HFF-Myc (cell line): Measurements from ENCODE around the gene EIF1.
"Not testable (repeated sequence)": the region's sequence is repeated elsewhere in the genome, so short reads cannot be mapped to it uniquely, and the experiment has no call there.

ENCODE experiments used
- DNase-seq: peaks from one replicate; pipeline ENCODE4 v3.0.0-alpha.2; 2011; ENCODE audit warnings: low read depth; ENCODE audit errors: extremely low read depth
- H3K4me3 ChIP-seq: replicated peaks from 2 replicates; pipeline ENCODE4 v1.5.1; 2011; ENCODE audit warnings: low read depth, mild to moderate bottlenecking, control low read depth, low read length
- TF ChIP-seq, protein P1 (sequence below): IDR thresholded peaks from 2 replicates; pipeline ENCODE4 v1.5.1; 2012; ENCODE audit warnings: mild to moderate bottlenecking, low read depth, low read length, control low read depth; ENCODE audit errors: missing control alignments

Gene EIF1

DNA sequence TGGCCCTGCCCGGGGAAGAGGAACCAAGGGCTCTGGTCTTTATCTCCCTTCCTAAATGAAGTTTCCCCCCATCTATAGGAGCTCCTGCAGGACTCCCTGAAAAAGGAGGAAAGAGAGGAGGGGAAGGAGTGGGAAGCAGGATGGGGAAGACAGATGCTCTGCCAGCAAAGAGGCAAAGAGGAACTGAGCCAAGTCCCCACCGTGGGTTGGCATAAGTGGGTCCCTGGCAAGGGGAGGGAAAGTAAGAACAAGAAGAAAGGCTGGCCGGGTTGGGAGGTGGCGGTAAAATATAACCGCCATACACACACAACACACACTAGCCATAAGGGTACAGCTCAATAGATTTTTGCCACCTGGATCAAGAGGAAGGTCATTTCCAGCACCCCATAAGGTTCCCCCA, 6.1 kb upstream of the EIF1 start:
- no peak for DNase-seq
- no peak overlapping the region for H3K4me3 ChIP-seq

GRCh38 chr17:41683441-41684007, 5.2 kb upstream of the EIF1 start:
- no peak for DNase-seq
- H3K4me3 ChIP-seq: no peak overlapping the region
- TF ChIP-seq, protein P1, sequence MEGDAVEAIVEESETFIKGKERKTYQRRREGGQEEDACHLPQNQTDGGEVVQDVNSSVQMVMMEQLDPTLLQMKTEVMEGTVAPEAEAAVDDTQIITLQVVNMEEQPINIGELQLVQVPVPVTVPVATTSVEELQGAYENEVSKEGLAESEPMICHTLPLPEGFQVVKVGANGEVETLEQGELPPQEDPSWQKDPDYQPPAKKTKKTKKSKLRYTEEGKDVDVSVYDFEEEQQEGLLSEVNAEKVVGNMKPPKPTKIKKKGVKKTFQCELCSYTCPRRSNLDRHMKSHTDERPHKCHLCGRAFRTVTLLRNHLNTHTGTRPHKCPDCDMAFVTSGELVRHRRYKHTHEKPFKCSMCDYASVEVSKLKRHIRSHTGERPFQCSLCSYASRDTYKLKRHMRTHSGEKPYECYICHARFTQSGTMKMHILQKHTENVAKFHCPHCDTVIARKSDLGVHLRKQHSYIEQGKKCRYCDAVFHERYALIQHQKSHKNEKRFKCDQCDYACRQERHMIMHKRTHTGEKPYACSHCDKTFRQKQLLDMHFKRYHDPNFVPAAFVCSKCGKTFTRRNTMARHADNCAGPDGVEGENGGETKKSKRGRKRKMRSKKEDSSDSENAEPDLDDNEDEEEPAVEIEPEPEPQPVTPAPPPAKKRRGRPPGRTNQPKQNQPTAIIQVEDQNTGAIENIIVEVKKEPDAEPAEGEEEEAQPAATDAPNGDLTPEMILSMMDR: no peak

More for the DNA sequence above, 6.1 kb upstream of the EIF1 start:
- TF ChIP-seq, protein P1: no peak

DNA sequence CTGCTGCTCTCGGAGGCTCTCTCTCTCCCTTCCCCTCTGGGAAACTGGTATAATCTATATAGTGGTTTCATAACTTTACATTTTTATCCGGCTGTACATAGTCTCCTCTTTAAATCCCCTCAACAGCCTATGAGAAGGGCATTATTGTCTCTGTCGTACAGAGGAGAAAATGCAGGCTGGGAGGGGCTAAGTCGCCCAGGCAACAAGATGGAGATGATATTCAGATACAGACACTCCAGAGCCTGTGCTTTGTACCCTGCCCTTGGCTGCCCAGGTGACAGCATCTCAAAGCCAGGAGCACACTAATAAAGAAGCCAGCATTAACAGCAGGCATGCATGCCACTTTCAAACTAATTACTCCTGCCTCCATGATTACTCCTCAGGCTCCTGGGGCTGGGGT, 4.7 kb upstream of the EIF1 start:
- TF ChIP-seq, protein P1: no peak
- DNase-seq: no peak
- no peak overlapping the region for H3K4me3 ChIP-seq

GRCh38 chr17:41685753-41686152, 2.9 kb upstream of the EIF1 start:
- not testable (repeated sequence) for DNase-seq, H3K4me3 ChIP-seq

GRCh38 chr17:41686281-41686680, 2.4 kb upstream of the EIF1 start:
- DNase-seq: no peak
- TF ChIP-seq, protein P1: no peak
- no peak overlapping the region for H3K4me3 ChIP-seq

DNA sequence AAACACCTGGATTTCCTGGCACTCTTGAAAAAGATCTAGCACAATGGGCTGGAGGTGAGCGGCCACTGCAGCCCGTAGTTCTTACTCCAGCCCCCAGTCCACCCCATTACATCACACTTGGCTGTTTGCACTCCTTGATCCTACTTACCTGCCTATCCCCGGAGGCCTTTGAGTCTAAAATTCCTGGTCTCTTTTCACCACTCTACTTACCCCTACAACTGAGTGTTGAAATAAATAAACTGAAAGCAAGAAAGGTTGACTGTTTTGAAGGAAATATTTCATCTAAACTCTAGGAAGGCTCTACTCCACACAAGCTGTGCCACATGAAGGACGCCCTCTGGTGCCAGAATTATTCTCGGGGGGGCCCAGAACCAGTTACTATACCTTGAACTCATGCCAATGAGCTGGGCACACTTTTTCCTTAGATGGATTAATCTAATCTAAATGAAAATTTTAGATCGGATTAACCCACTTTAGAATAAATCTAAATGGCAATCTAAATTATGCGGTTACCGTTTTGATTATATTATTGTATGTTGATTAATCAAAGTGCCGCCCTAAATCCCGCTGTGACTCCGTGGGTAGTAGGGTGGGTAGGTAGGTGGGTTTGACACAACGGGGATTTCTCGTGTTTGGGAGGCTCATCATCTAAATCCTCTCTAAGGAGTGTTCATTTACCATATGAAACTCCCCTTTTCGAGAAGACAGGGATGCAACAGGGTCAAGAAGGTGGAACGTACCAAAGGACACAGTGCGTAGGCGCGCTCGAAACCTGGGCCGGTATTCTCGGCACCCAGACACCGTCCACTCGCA, 651 bp upstream of the EIF1 start:
- DNase-seq: no peak
- peak overlapping the region; percentile 92 for H3K4me3 ChIP-seq
- TF ChIP-seq, protein P1: peak; percentile 24

DNA sequence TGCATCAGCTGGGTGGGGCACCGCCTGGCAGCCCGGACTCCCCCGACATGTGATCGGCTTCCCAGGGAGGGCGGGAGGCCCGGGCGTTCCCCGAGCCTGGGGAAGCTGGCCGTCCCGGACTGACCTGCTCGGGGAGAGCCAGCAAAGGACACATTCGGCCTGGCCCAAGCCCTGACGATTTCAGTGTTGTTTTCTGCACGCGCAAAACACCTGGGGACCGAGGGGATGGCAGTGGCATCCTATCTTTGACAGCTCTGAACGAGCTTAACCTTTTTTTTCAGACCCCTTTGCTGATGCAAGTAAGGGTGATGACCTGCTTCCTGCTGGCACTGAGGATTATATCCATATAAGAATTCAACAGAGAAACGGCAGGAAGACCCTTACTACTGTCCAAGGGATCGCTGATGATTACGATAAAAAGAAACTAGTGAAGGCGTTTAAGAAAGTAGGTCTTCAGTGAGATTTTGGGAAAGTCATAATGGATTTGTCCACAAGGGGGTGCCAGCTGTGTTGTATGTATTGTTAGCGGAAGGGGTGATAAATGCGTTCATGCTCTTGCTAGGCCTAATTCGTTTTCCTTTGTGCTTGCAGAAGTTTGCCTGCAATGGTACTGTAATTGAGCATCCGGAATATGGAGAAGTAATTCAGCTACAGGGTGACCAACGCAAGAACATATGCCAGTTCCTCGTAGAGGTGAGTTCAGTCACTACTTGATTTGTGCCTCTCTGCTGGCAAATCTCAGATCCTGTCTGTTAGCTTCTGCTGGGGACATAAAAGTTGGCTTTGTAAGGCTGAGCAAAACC, 1.0 kb downstream of the EIF1 start:
- H3K4me3 ChIP-seq: peak overlapping the region; percentile 92
- DNase-seq: no peak
- TF ChIP-seq, protein P1: peak; percentile 56
